CD4-positive, alpha-beta T cell treated with Interleukin-15 for 4 hours (primary cell): ENCODE results near the gene PGAP6.
"Not testable (repeated sequence)": the region's sequence is repeated elsewhere in the genome, so short reads cannot be mapped to it uniquely, and the experiment has no call there.

ENCODE experiments used
- DNase-seq: peaks from one replicate; pipeline ENCODE4 v3.0.0-alpha.2; 2020; ENCODE audit warnings: low spot score

Gene PGAP6

DNA sequence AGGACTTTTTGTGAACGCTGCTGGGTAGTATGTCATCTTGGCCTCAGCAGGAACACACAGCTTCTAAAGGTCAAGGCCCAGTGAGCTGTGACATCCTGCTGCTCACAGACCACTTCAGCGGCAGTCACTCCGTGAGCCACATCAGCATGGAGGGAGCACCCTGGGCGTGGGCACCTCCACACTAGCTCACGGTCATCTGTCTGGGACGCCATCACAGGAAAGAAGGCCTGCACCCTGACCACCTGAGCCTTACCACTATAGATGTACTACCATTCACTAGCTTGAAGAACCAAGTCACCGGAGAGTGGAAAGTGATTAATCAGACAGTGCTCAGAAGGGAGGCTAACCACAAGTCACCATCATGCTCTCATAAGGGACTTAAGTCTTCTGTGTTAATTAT, 32.6 kb downstream of the PGAP6 start:
- DNase-seq = no peak

DNA sequence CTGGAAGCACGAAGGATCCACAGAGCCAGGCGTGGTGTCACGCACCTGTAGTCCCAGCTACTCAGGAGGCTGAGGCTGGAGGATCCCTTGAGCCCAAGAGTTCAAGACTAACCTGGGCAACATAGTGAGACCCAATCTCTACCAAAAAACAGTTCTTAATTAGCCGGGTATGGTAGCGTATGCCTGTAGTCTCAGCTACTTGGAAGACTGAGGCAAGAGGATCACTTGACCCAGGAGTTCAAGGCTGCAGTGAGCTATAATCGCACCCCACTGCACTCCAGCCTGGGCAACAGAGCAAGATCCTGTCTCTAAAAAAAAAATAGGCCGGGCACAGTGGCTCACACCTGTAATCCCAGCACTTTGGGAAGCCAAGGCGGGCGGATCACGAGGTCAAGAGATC, 33.3 kb downstream of the PGAP6 start:
- DNase-seq = not testable (repeated sequence)

DNA sequence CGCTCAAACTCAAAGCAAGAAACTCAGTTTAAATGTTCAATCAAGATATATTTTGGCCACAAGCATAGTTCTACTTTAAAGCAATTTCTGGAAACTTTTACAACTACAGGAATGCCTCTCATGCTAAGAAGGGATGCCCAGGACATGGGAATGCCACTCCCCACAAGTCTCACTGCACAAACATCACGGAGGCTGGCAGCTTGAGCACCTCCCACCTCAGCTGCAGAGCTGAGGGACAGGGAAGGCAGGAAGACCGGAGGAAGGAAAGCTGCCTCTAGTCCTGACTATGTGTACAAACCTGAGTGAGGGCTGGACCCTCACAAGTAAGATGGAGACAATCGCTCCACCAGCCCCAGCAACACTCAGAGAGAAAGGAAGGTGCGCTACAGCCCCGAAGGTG, 34.6 kb downstream of the PGAP6 start:
- DNase-seq = no peak

DNA sequence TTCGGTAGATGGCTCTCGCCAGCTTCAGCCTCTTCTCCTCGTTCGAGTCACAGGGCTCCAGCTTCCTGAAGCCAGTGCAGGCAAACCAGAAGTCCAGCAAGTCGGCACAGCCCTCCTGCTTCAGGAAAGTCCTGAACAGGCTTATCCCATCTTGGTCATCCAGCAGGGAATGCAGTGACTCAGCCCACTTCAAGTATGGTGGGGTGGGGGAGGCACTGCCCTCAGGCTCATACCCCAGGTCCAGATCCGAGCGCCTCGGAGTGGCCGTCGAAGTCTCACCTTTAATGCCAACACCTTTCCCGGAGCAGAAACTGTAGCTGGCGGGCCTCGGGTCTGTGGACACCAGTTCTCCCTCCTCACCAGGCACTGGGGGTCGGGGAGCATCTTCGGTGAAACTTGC, 35.2 kb downstream of the PGAP6 start:
- no peak for DNase-seq

DNA sequence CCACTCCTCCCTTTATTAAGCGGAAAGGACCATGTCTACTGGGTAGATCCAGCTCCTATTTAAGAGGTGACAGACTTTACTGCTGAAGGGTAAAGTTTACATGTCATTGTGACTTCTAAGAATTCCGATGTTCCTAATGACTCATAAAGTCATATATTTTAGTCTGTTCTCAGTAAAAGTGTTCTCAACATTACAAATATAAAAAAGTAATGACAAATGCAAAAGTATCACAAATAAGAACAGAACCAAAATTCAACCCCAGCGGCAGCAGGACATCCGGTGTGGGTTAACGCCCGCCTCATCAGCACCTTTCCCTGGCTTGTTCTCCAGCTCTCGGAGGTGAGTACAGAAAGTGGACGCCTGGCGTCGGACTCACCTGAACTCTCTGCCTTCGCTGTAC, 36.0 kb downstream of the PGAP6 start:
- DNase-seq = peak; percentile 62

DNA sequence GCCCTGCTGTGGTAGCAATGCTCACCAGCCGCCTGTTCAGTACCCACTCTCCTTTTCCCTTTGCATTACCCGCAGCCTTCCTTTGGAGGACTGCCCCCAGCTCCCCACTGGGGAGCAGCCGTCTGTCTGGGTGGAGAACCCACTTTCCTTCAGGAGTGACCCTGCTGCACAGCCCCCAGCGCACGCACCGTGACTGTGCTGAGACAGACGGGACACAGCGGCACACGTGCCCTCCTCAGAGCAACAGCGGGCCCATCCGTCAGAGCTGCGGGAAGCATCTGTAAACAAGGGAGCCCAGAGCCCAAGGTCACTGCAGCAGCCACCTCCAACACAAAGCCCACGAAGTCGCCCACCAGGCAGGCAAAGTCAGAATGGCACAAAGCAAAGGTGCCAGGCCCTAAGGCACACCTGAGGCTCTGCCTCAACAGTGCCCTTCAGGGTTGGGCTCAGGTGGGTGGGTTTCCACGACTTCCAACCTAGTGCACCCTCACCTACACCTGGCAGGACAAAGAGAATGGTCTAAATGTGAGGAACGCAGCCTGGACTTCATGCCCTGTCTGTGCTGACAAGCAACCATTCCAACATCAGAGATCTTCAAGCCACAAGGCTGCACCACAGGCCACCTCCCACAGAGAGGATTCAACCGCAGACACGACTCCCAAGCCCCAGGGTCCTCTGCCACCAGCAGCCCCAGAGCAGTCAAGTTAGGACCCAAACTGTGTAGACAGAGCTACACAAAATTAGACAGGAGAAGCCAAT, 39.1 kb downstream of the PGAP6 start:
- no peak for DNase-seq

DNA sequence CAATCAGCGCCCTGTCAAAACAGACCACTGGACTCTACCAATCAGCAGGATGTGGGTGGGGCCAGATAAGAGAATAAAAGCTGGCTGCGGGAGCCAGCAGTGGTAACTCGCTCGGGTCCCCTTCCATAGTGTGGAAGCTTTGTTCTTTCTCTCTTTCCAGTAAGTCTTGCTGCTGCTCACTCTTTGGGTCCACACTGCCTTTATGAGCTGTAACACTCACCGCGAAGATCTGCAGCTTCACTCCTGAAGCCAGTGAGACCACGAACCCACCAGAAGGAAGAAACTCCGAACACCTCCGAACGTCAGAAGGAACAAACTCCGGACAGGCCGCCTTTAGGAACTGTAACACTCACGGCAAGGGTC, 39.8 kb downstream of the PGAP6 start:
- not testable (repeated sequence) for DNase-seq

DNA sequence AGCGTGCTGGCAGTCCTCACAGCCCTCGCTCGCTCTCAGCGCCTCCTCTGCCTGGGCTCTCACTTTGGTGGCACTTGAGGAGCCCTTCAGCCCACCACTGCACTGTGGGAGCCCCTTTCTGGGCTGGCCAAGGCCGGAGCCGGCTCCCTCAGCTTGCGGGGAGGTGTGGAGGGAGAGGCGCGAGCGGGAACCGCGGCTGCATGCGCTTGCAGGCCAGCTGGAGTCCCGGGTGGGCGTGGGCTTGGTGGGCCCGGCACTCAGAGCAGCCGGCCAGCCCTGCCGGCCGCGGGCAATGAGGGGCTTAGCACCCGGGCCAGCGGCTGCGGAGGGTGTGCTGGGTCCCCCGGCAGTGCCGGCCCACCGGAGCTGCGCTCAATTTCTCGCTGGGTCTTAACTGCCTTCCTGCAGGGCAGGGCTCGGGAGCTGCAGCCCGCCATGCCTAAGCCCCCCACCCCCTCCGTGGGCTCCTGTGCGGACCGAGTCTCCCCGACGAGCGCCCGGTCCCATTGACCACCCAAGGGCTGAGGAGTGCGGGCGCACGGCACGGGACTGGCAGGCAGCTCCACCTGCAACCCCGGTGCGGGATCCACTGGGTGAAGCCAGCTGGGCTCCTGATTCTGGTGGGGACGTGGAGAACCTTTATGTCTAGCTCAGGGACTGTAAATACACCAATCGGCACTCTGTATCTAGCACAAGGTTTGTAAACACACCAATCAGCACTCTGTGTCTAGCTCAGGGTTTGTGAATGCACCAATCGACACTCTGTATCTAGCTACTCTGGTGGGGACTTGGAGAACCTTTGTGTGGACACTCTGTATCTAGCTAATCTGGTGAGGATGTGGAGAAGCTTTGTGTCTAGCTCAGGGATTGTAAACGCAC, 40.4 kb downstream of the PGAP6 start:
- not testable (repeated sequence) for DNase-seq

DNA sequence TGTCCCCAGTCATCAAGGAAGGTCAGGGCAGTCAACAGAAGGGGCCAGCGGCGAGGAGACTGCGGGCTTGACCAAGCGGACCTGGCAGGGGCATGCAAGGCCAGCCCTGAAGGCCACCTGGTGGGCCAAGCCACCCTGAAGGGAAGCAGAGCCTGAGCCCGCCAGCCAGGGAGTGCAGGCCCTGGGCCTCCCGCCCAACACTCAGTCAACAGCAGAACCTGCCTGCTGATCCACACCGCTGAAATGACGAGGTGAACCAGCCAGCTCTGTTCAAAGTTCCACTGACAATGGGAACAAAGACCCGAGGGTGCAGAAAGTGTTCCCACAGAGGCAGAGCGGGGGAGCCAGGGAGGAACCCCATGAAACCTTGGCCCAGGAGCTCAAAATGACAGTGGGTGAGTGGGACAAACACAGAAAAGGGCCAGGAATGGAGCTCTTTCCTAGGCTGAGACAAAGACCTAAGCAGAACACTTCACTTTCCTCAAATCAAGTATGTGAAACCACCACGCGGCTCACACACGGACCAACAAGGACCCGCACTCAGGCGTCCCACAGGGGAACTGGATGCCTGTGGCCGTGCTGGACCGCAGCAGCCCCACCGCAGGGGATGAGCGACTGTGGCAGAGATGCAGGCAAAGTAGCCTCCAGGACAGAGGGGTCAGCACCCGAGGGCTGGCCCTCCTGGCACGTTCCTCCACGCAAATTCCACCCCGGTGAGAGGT, 41.2 kb downstream of the PGAP6 start:
- DNase-seq = no peak

DNA sequence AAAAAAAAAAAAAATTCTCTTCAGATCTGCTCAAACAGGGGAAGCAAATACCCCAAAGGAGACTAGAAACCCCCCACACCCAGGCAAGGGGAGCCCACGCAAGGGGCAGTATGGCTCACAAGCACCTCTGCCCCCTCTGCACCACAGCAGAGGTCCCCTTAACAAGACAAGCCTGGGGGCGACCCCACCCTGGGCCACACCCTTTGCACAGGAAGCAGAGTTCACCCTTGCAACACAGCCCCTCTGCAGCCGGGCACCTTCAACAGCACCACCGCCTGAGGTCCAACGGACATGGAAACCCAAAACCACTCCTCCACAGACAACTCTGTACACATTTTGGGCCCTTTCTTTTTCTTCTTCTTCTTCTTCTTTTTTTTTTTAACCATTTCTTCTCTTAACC, 42.1 kb downstream of the PGAP6 start:
- no peak for DNase-seq

DNA sequence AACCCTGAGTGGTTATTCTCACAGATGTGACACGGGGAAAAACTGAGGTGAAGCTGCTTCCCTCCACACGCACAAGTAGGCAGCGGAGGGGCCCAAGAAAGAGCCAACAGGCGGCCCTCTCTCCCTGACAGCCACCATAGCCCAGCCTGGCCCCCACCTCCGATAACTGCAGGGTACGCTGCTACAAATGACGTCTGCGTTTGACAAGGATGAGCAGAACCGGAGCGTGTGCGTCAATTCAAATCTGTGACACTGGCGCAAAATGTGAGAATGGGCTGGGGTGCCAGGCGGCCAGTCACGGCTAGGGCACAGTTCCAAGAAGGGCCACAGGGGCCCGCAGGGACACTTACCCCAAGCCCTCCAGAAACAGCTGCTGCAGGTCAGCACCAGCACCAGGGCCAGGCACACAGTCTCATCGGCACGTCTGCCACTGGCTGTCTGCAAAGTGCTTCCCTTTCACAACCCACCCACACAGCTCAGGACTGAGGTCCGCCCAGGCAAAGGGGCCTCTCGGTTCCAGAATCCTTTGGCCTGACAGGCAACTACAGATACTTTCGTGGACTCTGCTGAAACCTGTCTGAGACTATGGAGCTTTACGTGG, 43.7 kb downstream of the PGAP6 start:
- DNase-seq = no peak

DNA sequence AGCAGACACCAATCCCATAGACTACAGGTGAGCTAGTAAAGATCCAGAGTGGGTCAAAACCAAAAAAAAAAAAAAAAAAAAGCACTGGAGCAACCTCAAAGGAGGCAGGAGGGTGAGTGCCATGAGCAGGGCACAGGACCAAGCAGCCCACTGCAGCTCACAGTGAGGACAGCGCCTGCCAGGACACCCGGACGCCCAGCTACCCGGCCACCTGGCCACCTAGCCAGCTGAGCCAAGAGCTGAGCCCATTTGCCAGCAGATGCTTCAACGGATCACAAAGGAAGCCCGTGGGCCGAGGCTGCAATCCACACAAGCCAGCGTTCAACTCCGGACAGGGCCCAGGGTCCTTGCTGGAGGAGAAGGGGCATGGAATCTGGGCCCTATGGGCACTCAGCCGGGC, 44.3 kb downstream of the PGAP6 start:
- DNase-seq = no peak

DNA sequence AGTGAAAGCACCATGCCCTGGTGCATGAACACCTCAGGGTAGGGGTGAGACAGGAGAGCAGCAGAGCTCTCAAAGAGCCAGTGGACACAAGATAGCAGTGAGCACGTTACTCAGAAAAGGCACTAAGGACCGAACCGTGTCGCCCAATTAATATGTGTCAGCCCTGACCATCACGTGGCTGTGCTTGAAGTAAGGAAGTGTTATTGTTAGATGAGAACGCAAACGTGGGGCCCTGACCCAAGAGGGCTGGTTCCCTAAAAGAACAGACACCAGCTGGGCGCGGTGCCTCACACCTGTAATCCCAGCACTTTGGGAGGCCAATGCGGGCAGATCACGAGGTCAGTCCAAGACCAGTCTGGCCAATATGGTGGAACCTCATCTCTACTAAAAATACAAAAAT, 45.5 kb downstream of the PGAP6 start:
- DNase-seq = no peak

DNA sequence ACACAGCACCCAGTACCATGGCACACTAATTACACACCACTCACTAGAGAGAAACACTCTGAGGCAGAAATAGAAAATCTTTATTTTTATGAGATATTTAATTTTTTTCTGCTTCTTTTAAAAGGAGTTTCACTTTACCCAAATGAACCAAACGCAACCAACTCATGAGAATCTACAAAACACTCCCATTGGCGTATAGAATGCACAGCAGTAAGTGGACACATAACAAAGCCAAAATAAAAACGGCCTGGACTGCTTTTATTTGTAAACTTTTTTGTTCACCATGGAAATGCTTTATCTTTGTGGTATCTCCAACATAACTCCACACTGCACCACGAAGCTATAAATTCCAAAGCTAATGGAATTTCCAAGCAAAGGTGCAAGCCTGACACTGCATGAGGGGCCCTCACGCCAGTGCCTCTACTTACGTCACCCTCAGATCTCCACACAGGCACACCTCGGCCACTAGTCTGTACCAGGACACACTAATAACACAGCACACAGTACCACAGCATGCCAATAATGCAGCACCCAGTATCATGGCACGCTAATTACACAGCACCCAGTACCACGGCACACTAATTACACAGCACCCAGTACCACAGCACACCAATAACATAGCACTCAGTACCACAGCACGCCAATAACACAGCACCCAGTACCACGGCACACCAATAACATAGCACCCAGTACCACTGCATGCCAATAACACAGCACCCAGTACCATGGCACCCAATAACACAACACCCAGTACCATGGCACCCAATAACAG, 46.7 kb downstream of the PGAP6 start:
- not testable (repeated sequence) for DNase-seq

DNA sequence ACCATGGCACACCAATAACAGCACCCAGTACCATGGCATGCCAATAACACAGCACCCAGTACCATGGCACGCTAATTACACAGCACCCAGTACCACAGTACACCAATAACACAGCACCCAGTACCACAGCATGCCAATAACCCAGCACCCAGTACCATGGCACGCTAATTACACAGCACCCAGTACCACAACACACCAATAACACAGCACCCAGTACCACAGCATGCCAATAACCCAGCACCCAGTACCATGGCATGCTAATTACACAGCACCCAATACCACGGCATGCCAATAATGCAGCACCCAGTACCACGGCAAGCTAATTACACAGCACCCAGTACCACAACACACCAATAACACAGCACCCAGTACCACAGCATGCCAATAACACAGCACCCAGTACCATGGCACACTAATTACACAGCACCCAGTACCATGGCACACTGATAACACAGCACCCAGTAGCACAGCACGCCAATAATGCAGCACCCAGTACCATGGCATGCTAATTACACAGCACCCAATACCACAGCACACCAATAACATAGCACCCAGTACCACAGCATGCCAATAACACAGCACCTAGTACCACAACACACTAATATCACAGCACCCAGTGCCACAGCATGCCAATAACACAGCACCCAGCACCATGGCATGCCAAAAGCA, 47.5 kb downstream of the PGAP6 start:
- DNase-seq = not testable (repeated sequence)

DNA sequence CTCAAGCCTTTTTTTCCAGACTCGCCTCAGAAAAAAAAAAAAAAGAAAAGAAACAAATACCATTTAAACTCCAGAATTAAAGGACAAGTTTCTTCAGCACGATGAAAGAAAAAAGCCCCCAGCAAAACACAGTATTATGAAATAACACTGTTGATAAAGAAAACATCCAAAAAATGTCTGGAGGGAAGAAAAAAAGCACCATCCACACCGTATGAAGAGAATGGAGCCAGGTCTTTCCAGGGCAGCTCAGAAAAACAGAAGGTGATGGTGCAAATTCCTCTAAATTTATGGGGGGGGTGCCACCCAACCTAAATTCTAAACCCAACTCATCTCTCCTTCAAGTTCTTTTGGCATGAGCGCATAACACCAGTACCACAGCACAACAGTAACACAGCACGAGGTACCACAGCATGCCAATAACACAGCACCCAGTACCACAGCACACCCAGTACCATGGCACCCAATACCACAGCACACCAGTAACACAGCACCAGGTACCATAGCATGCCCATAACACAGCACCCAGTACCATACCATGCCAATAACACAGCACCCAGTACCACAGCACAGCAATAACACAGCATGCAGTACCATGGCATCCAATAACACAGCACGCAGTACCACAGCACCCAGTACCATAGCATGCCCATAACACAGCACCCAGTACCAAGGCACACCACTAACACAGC, 48.2 kb downstream of the PGAP6 start:
- DNase-seq = no peak

DNA sequence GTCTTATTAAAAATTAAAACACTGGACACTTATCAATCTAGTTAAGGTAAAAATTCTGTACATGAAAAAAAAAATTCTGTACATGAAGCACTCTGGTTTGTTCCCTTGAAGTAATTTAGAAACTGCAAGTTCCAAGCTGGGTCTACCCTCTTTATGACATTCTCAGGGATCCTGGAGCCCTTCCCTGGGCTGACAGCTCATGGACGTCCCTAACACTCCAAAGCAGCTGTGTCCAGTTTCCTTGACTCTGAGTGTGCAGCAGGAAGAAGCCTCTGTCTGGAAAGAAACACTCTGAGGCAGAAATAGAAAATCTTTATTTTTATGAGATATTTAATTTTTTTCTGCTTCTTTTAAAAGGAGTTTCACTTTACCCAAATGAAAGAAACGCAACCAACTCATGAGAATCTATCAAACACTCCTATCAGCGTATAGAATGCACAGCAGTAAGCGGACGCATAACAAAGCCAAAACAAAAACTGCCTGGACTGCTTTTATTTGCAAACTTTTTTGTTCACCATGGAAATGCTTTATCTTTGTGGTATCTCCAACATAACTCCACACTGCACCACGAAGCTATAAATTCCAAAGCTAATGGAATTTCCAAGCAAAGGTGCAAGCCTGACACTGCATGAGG, 50.5 kb downstream of the PGAP6 start:
- not testable (repeated sequence) for DNase-seq

DNA sequence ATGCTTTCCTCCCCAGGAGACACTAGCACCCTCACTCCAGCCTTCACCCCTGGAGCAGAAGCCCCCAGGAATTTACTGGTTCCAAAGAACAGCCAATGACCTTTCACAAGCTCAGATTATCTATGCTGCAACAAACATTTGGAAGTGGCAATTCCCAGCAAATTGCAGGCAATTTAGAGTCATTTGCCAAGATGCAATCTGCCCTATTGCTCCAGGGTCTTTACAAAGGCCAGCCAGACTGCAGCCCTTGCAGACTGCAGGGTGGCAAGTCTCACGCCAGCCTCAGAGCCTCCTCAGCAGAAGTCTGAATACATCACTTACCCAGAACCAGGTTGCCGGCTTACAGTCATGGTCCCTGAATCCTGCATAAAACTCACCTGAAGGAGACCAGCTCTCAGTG, 51.0 kb downstream of the PGAP6 start:
- DNase-seq = no peak

DNA sequence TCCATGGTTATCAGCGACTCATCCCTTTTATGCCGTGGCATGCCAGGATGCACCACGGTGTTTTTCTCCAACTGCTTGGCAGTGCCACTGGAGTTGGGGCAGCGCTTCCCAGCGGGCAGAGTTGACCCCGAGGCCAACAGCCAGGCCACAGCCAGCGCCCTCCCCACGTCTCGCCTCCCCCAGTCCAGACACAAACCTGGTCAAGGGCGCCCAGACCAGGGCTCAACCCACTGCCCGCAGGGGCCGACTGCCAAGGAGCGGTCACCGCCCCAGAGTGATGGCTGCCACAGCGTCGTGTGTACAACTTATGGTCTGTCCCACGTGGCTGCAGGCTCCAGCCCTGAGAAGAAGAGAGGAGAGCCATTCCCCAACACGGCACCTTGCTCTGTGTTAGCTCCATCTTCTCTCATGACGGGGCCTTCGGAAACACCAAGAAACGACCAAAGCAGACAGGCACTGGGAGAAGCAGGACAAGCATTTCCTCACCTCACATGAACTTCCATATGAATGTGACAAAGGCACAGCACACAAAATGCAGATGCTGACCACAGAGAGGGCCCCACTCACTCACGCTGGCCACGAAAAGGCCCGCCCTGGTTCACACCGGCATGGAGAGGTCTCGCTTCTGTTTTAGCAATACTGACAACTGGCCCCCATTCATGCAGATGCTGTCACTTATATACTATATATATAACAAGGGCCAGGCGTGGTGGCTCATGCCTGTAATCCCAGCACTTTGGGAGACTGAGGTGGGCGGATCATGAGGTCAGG, 56.2 kb downstream of the PGAP6 start:
- no peak for DNase-seq
